ENCODE measurements around the gene GDI1.

The GDI1 gene

DNA sequence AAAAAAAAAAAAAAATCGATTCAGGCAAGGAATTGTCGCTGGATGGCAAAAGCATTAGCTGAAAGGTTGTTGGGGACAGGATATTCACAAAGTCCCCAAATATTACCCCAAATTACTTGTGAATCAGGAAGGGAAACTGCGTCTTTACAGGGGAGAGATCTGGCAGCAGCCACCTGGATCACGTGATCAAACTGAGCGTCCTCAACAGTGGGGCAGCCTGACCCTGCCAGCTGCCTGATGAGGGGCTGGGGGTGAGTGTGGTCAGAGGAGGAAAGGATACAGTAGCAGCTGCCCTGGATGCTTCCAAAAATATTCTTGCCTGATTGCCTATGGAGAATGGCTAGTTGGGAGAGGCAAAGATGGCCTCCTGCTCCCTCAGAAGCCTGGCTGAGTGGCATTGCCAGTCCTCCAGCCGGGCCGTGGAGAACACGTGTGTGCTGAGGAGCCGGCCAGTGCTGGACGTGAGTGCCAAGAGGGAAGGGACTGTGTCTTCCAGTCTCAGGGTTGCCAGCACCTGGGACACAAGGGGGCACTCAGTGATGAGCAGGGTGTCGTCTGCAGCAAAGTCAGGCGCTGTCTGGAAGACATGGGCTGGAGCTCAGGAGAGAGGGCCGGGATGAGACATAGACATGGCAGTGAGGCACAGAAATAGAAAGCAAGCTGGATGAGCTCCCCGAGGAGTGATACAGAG lies 45.1 kb downstream of the GDI1 start:
- no peak overlapping the region for H3K4me3 ChIP-seq (ENCODE audit: low read depth, low read length)
- no peak for TF ChIP-seq MYC (IDR thresholded peaks at IDR 0.05; ENCODE audit: low read depth, low read length)
- DNase-seq (ENCODE audit: low read depth), result no peak

DNA sequence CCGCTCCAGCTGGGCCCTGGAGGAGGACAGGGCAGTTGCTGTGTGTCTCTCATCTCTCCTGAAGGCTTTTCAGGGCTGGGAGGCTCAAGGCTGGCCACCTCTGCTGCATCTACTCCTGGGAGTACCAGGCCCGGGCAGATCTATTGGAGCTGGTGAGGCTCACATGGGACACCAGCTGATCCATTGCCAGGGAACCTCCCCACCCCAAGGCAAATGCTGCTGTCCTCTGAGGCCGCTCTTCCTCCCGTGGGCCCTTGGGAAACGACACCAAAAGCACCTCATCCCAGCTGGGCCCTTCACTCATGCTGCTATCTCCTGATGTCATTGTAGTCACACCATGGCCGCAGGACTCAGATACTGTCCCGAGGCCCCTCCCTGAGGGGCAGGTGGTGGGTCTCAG lies 45.8 kb downstream of the GDI1 start:
- H3K4me3 ChIP-seq (ENCODE audit: low read depth, low read length), result no peak overlapping the region
- DNase-seq (ENCODE audit: low read depth), result no peak
- TF ChIP-seq MYC (IDR thresholded peaks at IDR 0.05; ENCODE audit: low read depth, low read length), result no peak
- TF ChIP-seq POLR2A (IDR thresholded peaks at IDR 0.05; ENCODE audit: extremely low read depth, insufficient read length), result no peak
- TF ChIP-seq CTCF (IDR thresholded peaks at IDR 0.05; ENCODE audit: low read depth, low read length), result no peak

DNA sequence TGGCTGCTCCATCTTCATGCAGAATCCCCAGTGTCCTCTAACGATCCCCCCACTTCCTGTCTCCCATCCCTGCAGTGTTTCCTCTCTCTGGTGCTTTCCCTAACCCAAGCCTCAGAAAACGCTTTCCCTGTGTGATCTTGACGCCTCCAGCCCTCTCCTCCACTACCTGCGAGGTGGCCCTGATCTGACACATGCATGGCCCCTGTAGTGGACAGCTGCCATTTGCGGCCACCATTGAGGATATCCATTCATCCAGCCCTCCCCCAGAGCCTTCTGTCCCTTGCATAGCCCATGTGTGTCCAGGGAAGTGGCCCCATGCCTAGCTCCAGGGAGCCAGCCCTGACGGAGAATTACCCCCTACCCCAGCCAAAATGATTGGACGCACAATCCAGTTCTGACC lies 46.4 kb downstream of the GDI1 start:
- DNase-seq (ENCODE audit: low read depth), result no peak
- H3K4me3 ChIP-seq (ENCODE audit: low read depth, low read length), result no peak overlapping the region
- TF ChIP-seq MYC (IDR thresholded peaks at IDR 0.05; ENCODE audit: low read depth, low read length), result no peak
- TF ChIP-seq CTCF (IDR thresholded peaks at IDR 0.05; ENCODE audit: low read depth, low read length), result no peak
- TF ChIP-seq POLR2A (IDR thresholded peaks at IDR 0.05; ENCODE audit: extremely low read depth, insufficient read length), result no peak
- no peak for TF ChIP-seq MAX (IDR thresholded peaks at IDR 0.05; ENCODE audit: low read depth, low read length)

DNA sequence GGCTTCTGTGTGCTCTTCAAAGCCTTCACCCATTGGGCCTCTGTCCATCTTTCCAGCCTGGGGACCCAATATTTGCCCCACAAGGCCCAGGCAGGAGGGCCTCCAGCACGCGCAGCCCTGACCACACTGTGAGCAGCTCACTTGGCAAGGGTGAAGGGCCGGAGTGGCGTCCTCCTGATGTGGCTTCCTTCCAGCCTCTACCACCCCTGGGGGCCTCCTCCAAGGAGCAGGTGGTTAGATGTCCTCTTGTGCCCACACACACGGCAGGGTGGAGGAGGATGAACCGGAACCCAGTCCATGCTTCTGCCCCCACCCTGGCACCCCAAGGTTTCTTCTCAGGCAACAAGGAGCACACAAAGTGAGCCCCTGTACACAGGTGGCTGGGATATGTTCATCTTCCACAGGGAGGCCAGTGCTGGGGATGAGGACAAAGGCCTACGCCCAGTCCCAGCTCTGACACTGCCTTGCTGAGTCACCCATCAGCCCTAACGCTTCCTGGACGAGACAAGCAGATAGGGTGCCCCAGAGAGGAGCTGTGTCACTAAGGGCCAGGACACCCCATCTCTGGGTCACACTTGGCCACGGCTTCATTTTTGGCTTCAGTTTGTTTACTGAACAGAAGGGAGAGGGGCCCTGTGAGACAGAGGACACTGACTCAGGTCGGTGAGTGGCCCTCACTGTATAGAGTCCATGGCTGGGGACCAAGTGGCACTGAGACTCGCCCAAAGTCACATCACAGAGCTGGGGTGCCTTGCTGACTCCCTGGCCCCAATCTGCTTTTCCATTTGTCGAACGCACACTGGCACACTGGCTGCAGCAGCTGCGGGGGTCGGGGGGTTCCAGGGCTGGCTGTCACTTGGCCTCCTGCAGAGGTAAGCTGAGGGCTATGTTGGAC lies 47.5 kb downstream of the GDI1 start:
- H3K4me3 ChIP-seq (ENCODE audit: low read depth, low read length), result peak overlapping the region; percentile 70
- no peak for TF ChIP-seq POLR2A (IDR thresholded peaks at IDR 0.05; ENCODE audit: extremely low read depth, insufficient read length)
- no peak for TF ChIP-seq MAX (IDR thresholded peaks at IDR 0.05; ENCODE audit: low read depth, low read length)
- TF ChIP-seq CTCF (IDR thresholded peaks at IDR 0.05; ENCODE audit: low read depth, low read length), result no peak
- peak; percentile 37 for DNase-seq (ENCODE audit: low read depth)

GRCh38 chrX:154485150-154486051 lies 48.4 kb downstream of the GDI1 start:
- no peak for DNase-seq (ENCODE audit: low read depth)
- no peak for TF ChIP-seq MYC (IDR thresholded peaks at IDR 0.05; ENCODE audit: low read depth, low read length)

DNA sequence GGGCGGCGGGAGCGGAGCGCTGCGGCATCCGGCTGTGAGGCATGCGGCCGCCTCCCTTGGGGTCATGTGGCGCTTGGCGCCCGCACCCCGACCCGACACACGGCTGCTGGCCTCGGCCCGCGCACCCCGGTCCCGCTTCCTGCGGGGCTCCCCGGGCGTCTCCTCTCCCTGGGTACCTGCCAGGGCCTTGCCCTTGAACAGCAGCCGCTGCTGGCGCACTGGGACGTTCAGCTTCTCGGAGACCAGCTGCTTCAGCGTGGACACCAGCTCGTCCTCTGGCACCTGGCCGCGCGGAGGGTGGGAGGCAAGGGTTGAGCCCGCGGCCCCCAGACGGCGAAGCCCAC lies 49.1 kb downstream of the GDI1 start:
- no peak for TF ChIP-seq CTCF (IDR thresholded peaks at IDR 0.05; ENCODE audit: low read depth, low read length)
- TF ChIP-seq MYC (IDR thresholded peaks at IDR 0.05; ENCODE audit: low read depth, low read length), result no peak; the same call in 1 of the 2 replicates
- peak; percentile 54; the same call in 1 of the 2 replicates for TF ChIP-seq MAX (IDR thresholded peaks at IDR 0.05; ENCODE audit: low read depth, low read length)
- no peak for TF ChIP-seq POLR2A (IDR thresholded peaks at IDR 0.05; ENCODE audit: extremely low read depth, insufficient read length)
- peak; percentile 51 for DNase-seq (ENCODE audit: low read depth)
- peak overlapping the region; percentile 70 for H3K4me3 ChIP-seq (ENCODE audit: low read depth, low read length)

More at GRCh38 chrX:154485150-154486051, 48.4 kb downstream of the GDI1 start:
- peak overlapping the region; percentile 70 for H3K4me3 ChIP-seq (ENCODE audit: low read depth, low read length)

Measured in NB4 (cell line).